SH-SY5Y (cell line): ENCODE measurements around the gene KCNAB1.

Source experiments
- GATA2 ChIP-seq: IDR thresholded peaks from 2 replicates; pipeline ENCODE4 v1.6.1; 2011; ENCODE audit warnings: mild to moderate bottlenecking, low read depth, low read length
- GATA3 ChIP-seq: IDR thresholded peaks from 2 replicates; pipeline ENCODE4 v1.6.1; 2011; ENCODE audit warnings: low read depth, mild to moderate bottlenecking, low read length, moderate library complexity

- TF ChIP-seq GATA2 = no peak
- TF ChIP-seq GATA3 = no peak
These were observed 427.8 kb downstream of the KCNAB1 start for GRCh38 chr3:156548041-156548687.
